ENCODE results near the gene HCRTR2.

DNA sequence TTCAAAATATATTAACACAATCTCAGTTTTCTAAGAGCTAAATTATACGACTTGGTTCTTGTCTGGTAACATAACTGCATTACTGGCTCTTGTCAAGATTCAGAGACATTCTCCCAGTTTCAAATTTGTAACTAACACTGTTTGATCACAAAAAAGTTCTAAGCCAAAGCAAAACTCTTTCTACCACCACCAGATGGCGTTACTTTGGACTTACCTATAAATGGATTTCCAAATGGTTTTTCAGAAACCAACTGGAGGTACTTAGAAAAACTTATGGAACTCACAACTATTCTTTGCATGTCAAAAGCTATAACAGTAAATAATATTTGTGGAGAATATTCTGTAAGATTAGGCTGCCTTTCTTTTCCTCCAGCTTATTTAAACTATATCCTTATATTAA lies 118.8 kb downstream of the HCRTR2 start:
- TF ChIP-seq, protein P1, sequence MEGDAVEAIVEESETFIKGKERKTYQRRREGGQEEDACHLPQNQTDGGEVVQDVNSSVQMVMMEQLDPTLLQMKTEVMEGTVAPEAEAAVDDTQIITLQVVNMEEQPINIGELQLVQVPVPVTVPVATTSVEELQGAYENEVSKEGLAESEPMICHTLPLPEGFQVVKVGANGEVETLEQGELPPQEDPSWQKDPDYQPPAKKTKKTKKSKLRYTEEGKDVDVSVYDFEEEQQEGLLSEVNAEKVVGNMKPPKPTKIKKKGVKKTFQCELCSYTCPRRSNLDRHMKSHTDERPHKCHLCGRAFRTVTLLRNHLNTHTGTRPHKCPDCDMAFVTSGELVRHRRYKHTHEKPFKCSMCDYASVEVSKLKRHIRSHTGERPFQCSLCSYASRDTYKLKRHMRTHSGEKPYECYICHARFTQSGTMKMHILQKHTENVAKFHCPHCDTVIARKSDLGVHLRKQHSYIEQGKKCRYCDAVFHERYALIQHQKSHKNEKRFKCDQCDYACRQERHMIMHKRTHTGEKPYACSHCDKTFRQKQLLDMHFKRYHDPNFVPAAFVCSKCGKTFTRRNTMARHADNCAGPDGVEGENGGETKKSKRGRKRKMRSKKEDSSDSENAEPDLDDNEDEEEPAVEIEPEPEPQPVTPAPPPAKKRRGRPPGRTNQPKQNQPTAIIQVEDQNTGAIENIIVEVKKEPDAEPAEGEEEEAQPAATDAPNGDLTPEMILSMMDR (IDR thresholded peaks at IDR 0.05): peak in 2 of 5 experiments; percentile 12 to 14
- no peak for TF ChIP-seq EP300 (IDR thresholded peaks at IDR 0.05; ENCODE audit: low read depth)
- no peak for TF ChIP-seq POLR2A (IDR thresholded peaks at IDR 0.05)

Data from transverse colon (tissue), 3 donors.